Ascending aorta (tissue), 2 donors: ENCODE measurements around the gene RBM4. TPM values are rescaled to one million over a fixed set of nuclear protein-coding genes. Genes with fewer than 3 reads are reported as not detected.

Experiments used
- DNase-seq, 2 donors: peaks; one replicate each; pipeline ENCODE4 v3.0.0-alpha.2; 2019; ENCODE audit warnings: low spot score in 2 of 2
- H3K27ac ChIP-seq, 2 donors: fragments of 200-600 bp; sonication (generic); one replicate each; pipeline ENCODE4 v1.5.1; 2016 to 2017; ENCODE audit warnings: mild to moderate bottlenecking in 1 of 2
- H3K27me3 ChIP-seq: fragments of 200-600 bp; sonication (generic); one replicate; pipeline ENCODE4 v1.5.1; 2017
- H3K36me3 ChIP-seq, 2 donors: fragments of 200-600 bp; sonication (generic); one replicate each; pipeline ENCODE4 v1.5.1; 2016
- H3K4me1 ChIP-seq, 2 donors: fragments of 200-600 bp; sonication (generic); one replicate each; pipeline ENCODE4 v1.5.1; 2016 to 2017; ENCODE audit warnings: mild to moderate bottlenecking in 1 of 2
- H3K4me3 ChIP-seq, 2 donors: fragments of 200-600 bp; sonication (generic); one replicate each; pipeline ENCODE4 v1.5.1; 2016 to 2017; ENCODE audit warnings: mild to moderate bottlenecking in 1 of 2
- H3K9me3 ChIP-seq, 2 donors: fragments of 200-600 bp; sonication (generic); one replicate each; pipeline ENCODE4 v1.5.1; 2016
- intact Hi-C: fragments of 100-400 bp; cut with DNase I; formaldehyde crosslinking; loops from one replicate; pipeline ENCODE4 v1.15.1; 2023
- total RNA-seq: library from RNA; depleted of rRNA; stranded (reverse); fragments of >200 nt; gene quantifications from one replicate; pipeline ENCODE4 v1.1.0, GENCODE V29; 2016
- TF ChIP-seq, protein P1 (sequence below), 3 experiments: fragments of 200-600 bp in 2 of 3; fragments of 450-650 bp in 1 of 3; sonication (generic) in 2 of 3; IDR thresholded peaks; one replicate each; pipeline ENCODE4 v1.5.1; 2016 to 2019; ENCODE audit warnings: antibody characterized with exemption in 3 of 3, mild to moderate bottlenecking in 1 of 3, moderate library complexity in 1 of 3

RBM4 gene
- total RNA-seq, 1 donor from 2014 or later = 79.5 TPM

DNA sequence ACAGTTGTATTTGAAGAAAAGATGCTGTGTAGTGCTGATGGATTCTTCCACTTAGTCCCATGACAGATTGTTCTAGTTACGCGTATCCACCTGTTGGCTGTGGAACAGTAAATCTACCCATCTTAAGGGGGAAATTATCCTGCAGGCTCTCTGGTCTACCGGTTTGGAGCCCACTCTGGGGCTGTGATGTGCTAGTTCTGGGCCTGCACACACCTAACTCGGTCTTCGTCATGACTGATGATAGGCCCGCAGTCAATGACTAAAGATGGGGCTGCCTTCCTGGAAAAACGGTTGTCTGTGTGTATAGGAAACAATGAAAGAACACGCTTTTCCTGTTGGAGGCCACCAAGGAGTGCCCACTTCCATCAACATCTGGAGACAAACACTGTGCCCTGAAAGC, 45.4 kb downstream of the RBM4 start:
- H3K27me3 ChIP-seq = no peaks in the 10 kb centered on the region
- no peaks in the 10 kb centered on the region for H3K9me3 ChIP-seq
- H3K36me3 ChIP-seq = no peaks in the 10 kb centered on the region
- H3K27ac ChIP-seq = no peak overlapping the region
- peaks cover 0 to 1% of the 10 kb centered on the region in 2 donors for H3K4me1 ChIP-seq
- DNase-seq = no peak
- TF ChIP-seq, protein P1, sequence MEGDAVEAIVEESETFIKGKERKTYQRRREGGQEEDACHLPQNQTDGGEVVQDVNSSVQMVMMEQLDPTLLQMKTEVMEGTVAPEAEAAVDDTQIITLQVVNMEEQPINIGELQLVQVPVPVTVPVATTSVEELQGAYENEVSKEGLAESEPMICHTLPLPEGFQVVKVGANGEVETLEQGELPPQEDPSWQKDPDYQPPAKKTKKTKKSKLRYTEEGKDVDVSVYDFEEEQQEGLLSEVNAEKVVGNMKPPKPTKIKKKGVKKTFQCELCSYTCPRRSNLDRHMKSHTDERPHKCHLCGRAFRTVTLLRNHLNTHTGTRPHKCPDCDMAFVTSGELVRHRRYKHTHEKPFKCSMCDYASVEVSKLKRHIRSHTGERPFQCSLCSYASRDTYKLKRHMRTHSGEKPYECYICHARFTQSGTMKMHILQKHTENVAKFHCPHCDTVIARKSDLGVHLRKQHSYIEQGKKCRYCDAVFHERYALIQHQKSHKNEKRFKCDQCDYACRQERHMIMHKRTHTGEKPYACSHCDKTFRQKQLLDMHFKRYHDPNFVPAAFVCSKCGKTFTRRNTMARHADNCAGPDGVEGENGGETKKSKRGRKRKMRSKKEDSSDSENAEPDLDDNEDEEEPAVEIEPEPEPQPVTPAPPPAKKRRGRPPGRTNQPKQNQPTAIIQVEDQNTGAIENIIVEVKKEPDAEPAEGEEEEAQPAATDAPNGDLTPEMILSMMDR (IDR thresholded peaks at IDR 0.05) = no peak
- intact Hi-C loops = no loop called here
- no peak overlapping the region for H3K4me3 ChIP-seq

GRCh38 chr11:66684635-66685034, 46.1 kb downstream of the RBM4 start:
- DNase-seq = no peak
- H3K9me3 ChIP-seq = no peaks in the 10 kb centered on the region
- H3K27me3 ChIP-seq = no peaks in the 10 kb centered on the region
- TF ChIP-seq, protein P1 (IDR thresholded peaks at IDR 0.05) = no peak
- no peaks in the 10 kb centered on the region for H3K36me3 ChIP-seq
- no peaks in the 10 kb centered on the region for H3K4me1 ChIP-seq
- intact Hi-C loops = no loop called here
- no peak overlapping the region for H3K4me3 ChIP-seq
- H3K27ac ChIP-seq = no peak overlapping the region

- Histone ChIP-seq H3K9me3 (no peaks in the 10 kb centered on the region), H3K27ac (no peak overlapping the region), H3K36me3 (no peaks in the 10 kb centered on the region), H3K4me1 (no peaks in the 10 kb centered on the region), H3K4me3 (no peak overlapping the region), H3K27me3 (no peaks in the 10 kb centered on the region)
- DNase-seq = no peak
- TF ChIP-seq, protein P1 (IDR thresholded peaks at IDR 0.05) = no peak
- intact Hi-C loops = no loop called here
These were observed 47.0 kb downstream of the RBM4 start for GRCh38 chr11:66685276-66686099.

- intact Hi-C loops = no loop called here
- H3K36me3 ChIP-seq = no peaks in the 10 kb centered on the region
- TF ChIP-seq, protein P1 (IDR thresholded peaks at IDR 0.05) = no peak
- H3K27ac ChIP-seq = no peak overlapping the region
- H3K27me3 ChIP-seq = no peaks in the 10 kb centered on the region
- H3K4me1 ChIP-seq = no peaks in the 10 kb centered on the region
- no peaks in the 10 kb centered on the region for H3K9me3 ChIP-seq
- H3K4me3 ChIP-seq = no peak overlapping the region
- DNase-seq = no peak
These were observed 47.7 kb downstream of the RBM4 start for GRCh38 chr11:66686100-66686785.

DNA sequence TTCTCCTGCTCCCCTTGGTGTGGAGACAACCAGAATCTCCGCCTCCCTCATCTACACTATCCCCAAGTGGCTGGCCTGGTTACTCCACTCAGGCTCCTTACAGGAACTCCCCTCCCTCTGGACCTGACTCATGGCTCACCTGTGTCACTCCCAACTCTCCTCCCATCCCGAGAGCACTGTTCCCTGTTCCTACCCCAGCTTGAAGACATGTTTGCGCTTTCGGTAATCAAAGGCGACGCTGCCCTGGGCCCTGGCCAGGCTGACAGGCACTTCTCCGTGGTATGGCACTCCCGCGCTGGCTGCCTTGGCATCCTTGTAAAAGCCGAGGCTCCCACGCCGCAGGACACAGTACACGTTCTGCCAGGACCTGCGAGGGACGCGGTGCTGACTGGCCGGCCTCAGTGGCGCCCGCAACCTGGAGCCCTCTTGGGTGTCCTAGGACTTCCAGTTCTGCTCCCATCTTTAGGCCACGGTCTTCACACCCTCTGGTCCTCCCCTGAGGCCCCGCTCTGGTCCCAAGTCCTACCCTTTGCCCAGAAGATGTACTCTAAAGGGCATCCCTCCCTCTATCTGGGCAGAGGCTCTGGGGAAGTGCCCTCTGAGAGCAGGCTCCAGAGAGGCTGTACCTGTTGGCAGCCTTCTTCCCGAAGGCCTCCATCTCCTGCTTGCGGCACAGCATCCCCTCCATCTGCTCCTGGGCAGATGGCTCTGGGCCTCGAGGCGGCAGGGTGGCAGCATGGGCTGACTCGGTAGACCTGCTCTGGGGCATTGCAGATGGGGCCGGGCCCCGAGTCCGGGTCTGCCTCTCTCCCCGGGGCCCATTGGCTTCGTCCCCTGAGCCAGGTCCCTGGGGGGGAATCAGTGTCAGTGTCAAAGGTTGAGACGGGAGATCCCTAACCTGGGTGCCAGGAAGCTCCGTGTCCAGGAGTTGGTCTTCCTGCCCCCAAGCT, 48.6 kb downstream of the RBM4 start:
- intact Hi-C loops = no loop called here
- no peak for DNase-seq
- no peak overlapping the region for H3K4me3 ChIP-seq

More for the DNA sequence above, 48.6 kb downstream of the RBM4 start:
- Histone ChIP-seq H3K36me3 (no peaks in the 10 kb centered on the region), H3K27me3 (no peaks in the 10 kb centered on the region), H3K27ac (no peak overlapping the region), H3K4me1 (no peaks in the 10 kb centered on the region), H3K9me3 (no peaks in the 10 kb centered on the region)
- TF ChIP-seq, protein P1 (IDR thresholded peaks at IDR 0.05) = no peak
